Measurements from ENCODE around the gene FRMD4B. TPM values are rescaled to one million over a fixed set of nuclear protein-coding genes. Genes with fewer than 3 reads are reported as not detected.

The FRMD4B gene
- total RNA-seq, 2 donors from 2014 or later: 30.6 to 37.8 TPM

GRCh38 chr3:69321301-69322157 lies 64.4 kb downstream of the FRMD4B start:
- Histone ChIP-seq H3K27me3 (no peaks in the 10 kb centered on the region), H3K4me3 (no peak overlapping the region), H3K4me1 (peaks cover 0 to 51% of the 10 kb centered on the region in 2 donors), H3K9me3 (no peaks in the 10 kb centered on the region), H3K36me3 (no peaks in the 10 kb centered on the region), H3K27ac (peak overlapping the region; percentile 37 to 70)
- no peak for DNase-seq (ENCODE audit: low spot score)
- no peak for TF ChIP-seq CTCF (IDR thresholded peaks at IDR 0.05)

- Histone ChIP-seq H3K36me3 (no peaks in the 10 kb centered on the region), H3K4me3 (no peak overlapping the region), H3K4me1 (peaks cover 0 to 47% of the 10 kb centered on the region in 2 donors), H3K9me3 (no peaks in the 10 kb centered on the region), H3K27me3 (no peaks in the 10 kb centered on the region), H3K27ac (peak overlapping the region; percentile 37 to 70)
- no peak for TF ChIP-seq CTCF (IDR thresholded peaks at IDR 0.05)
- no peak for DNase-seq (ENCODE audit: low spot score)
Observed at GRCh38 chr3:69320871-69321271, 65.0 kb downstream of the FRMD4B start.

- no peaks in the 10 kb centered on the region for H3K27me3 ChIP-seq
- H3K27ac ChIP-seq: peak overlapping the region in 1 of 2 donors; percentile 70
- no peak for DNase-seq (ENCODE audit: low spot score)
- no peak overlapping the region for H3K4me3 ChIP-seq
- H3K9me3 ChIP-seq: no peaks in the 10 kb centered on the region
- no peaks in the 10 kb centered on the region for H3K36me3 ChIP-seq
- H3K4me1 ChIP-seq: peaks cover 0 to 35% of the 10 kb centered on the region in 2 donors
- no peak for TF ChIP-seq CTCF (IDR thresholded peaks at IDR 0.05)
Observed at GRCh38 chr3:69319652-69320051, 66.2 kb downstream of the FRMD4B start.

GRCh38 chr3:69318410-69318809 lies 67.5 kb downstream of the FRMD4B start:
- no peaks in the 10 kb centered on the region for H3K36me3 ChIP-seq
- H3K27me3 ChIP-seq: no peaks in the 10 kb centered on the region
- peaks cover 0 to 26% of the 10 kb centered on the region in 2 donors for H3K4me1 ChIP-seq
- no peaks in the 10 kb centered on the region for H3K9me3 ChIP-seq
- H3K27ac ChIP-seq: no peak overlapping the region
- no peak for TF ChIP-seq CTCF (IDR thresholded peaks at IDR 0.05)
- no peak overlapping the region for H3K4me3 ChIP-seq
- DNase-seq (ENCODE audit: low spot score): no peak

GRCh38 chr3:69313251-69313650 lies 72.6 kb downstream of the FRMD4B start:
- no peak for DNase-seq (ENCODE audit: low spot score)
- no peaks in the 10 kb centered on the region for H3K9me3 ChIP-seq
- H3K27me3 ChIP-seq: no peaks in the 10 kb centered on the region
- no peak overlapping the region for H3K4me3 ChIP-seq
- peaks cover 0 to 3% of the 10 kb centered on the region in 2 donors for H3K4me1 ChIP-seq
- H3K27ac ChIP-seq: no peak overlapping the region
- H3K36me3 ChIP-seq: peaks cover 8% of the 10 kb centered on the region
- TF ChIP-seq CTCF (IDR thresholded peaks at IDR 0.05): no peak
